SK-N-SH (cell line): ENCODE measurements around the gene SEMA4D. TPM values are rescaled to one million over a fixed set of nuclear protein-coding genes. Genes with fewer than 3 reads are reported as not detected.

Experiments
- CTCF ChIA-PET: fragments of 300-600, 350-600 bp; formaldehyde crosslinking; extraction: SDS; loops from one replicate; lab custom pipeline; 2021; lab: Yijun Ruan, JAX
- POLR2A ChIA-PET: fragments of 350-600 bp; sonication (Branson Sonifier 250); formaldehyde crosslinking; extraction: SDS; loops from one replicate; lab custom pipeline; 2020; ENCODE audit warnings: antibody characterized with exemption, inconsistent platforms; lab: Yijun Ruan, JAX
- DNase-seq: peaks from one replicate; pipeline ENCODE4 v3.0.0; 2012
- H2AFZ ChIP-seq: fragments of 200-600 bp; sonication (generic); 2 replicates; pipeline ENCODE4 v1.8.1; 2016; ENCODE audit warnings: antibody characterized with exemption, mild to moderate bottlenecking, low read depth
- H3F3A ChIP-seq: fragments of 200-600 bp; sonication (generic); replicated peaks from 2 replicates; pipeline ENCODE3; 2016; ENCODE audit warnings: antibody characterized with exemption, mild to moderate bottlenecking; ENCODE audit not compliant: insufficient read depth
- H3K27ac ChIP-seq, 2 experiments: fragments of 200-500 bp in 1 of 2; fragments of 200-600 bp in 1 of 2; sonication (Bioruptor generic) in 1 of 2; sonication (generic), shearing (Covaris generic) in 1 of 2; 2 replicates each; pipeline versions ENCODE4 v1.5.1 to v1.6.1; 2014 to 2016; ENCODE audit warnings: low read depth in 2 of 2, inconsistent platforms in 1 of 2, low read length in 1 of 2, mild to moderate bottlenecking in 1 of 2, mixed read lengths in 1 of 2
- H3K27me3 ChIP-seq: fragments of 200-600 bp; sonication (generic), shearing (Covaris generic); 2 replicates; pipeline ENCODE4 v1.6.1; 2016; ENCODE audit warnings: mixed run types; ENCODE audit not compliant: insufficient read depth
- H3K36me3 ChIP-seq, 2 experiments: fragments of 200-500 bp in 1 of 2; fragments of 200-600 bp in 1 of 2; sonication (Bioruptor generic) in 1 of 2; sonication (generic) in 1 of 2; replicated peaks in 1 of 2; 2 replicates each; pipeline versions ENCODE3 to v1.5.1; 2014 to 2016; ENCODE audit warnings: low read length in 1 of 2, mild to moderate bottlenecking in 1 of 2; ENCODE audit not compliant: insufficient read depth in 2 of 2, control insufficient read depth in 1 of 2
- H3K4me1 ChIP-seq, 2 experiments: fragments of 200-500 bp in 1 of 2; fragments of 200-600 bp in 1 of 2; sonication (Bioruptor generic) in 1 of 2; sonication (generic), shearing (Covaris generic) in 1 of 2; 2 replicates each; pipeline versions ENCODE4 v1.5.1 to v1.6.1; 2014 to 2016; ENCODE audit warnings: low read depth in 1 of 2, low read length in 1 of 2, mixed run types in 1 of 2; ENCODE audit not compliant: insufficient read depth in 2 of 2, control insufficient read depth in 1 of 2
- H3K4me2 ChIP-seq: fragments of 200-600 bp; sonication (generic), shearing (Covaris generic); 2 replicates; pipeline ENCODE4 v1.6.1; 2017; ENCODE audit warnings: mixed run types
- H3K4me3 ChIP-seq, 2 experiments: fragments of 200-500 bp in 1 of 2; fragments of 200-600 bp in 1 of 2; sonication (Bioruptor generic) in 1 of 2; sonication (generic), shearing (Covaris generic) in 1 of 2; 2 replicates each; pipeline versions ENCODE4 v1.5.1 to v1.8.1; 2014 to 2016; ENCODE audit warnings: low read depth in 2 of 2, inconsistent platforms in 1 of 2, low read length in 1 of 2, mild to moderate bottlenecking in 1 of 2, mixed read lengths in 1 of 2, moderate library complexity in 1 of 2
- H3K79me2 ChIP-seq: fragments of 200-600 bp; sonication (generic); 2 replicates; pipeline ENCODE4 v1.8.1; 2017; ENCODE audit warnings: mild to moderate bottlenecking; ENCODE audit not compliant: insufficient read depth
- H3K9ac ChIP-seq: fragments of 200-600 bp; sonication (generic); 2 replicates; pipeline ENCODE4 v1.6.1; 2017; ENCODE audit warnings: mixed run types
- H3K9me2 ChIP-seq: fragments of 200-600 bp; sonication (generic); 2 replicates; pipeline ENCODE4 v1.6.1; 2017; ENCODE audit warnings: mixed run types
- H3K9me3 ChIP-seq: fragments of 200-600 bp; sonication (generic); 2 replicates; pipeline ENCODE4 v1.6.1; 2017; ENCODE audit warnings: mixed run types, mild to moderate bottlenecking, moderate library complexity
- H4K20me1 ChIP-seq: fragments of 200-600 bp; sonication (generic); 2 replicates; pipeline ENCODE4 v1.6.1; 2017; ENCODE audit warnings: mild to moderate bottlenecking, mixed run types; ENCODE audit not compliant: insufficient read depth
- EZH2phosphoT487 ChIP-seq: fragments of 200-600 bp; sonication (generic); IDR thresholded peaks from 2 replicates; pipeline ENCODE4 v1.6.1; 2017; ENCODE audit warnings: low read depth, mixed run types, mild to moderate bottlenecking, antibody characterized with exemption, moderate library complexity, borderline replicate concordance
- FOSL2 ChIP-seq: IDR thresholded peaks from 2 replicates; pipeline ENCODE4 v1.4.0; 2012; ENCODE audit warnings: low read depth, mild to moderate bottlenecking, moderate library complexity, borderline replicate concordance
- GABPA ChIP-seq: IDR thresholded peaks from 2 replicates; pipeline ENCODE4 v1.4.0; 2012; ENCODE audit warnings: low read depth, mild to moderate bottlenecking
- MAX ChIP-seq: IDR thresholded peaks from 2 replicates; pipeline ENCODE4 v1.4.0; 2012; ENCODE audit warnings: low read depth
- MEF2A ChIP-seq: IDR thresholded peaks from 2 replicates; pipeline ENCODE4 v1.4.0; 2012; ENCODE audit warnings: low read depth, borderline replicate concordance
- MXI1 ChIP-seq: IDR thresholded peaks from 2 replicates; pipeline ENCODE4 v1.6.1; 2012; ENCODE audit warnings: mild to moderate bottlenecking, low read depth, low read length, improper control_type of control experiment
- NRF1 ChIP-seq: IDR thresholded peaks from 2 replicates; pipeline ENCODE4 v1.6.1; 2012; ENCODE audit warnings: low read depth, mild to moderate bottlenecking, low read length
- PBX3 ChIP-seq: IDR thresholded peaks from 2 replicates; pipeline ENCODE4; 2012
- RAD21 ChIP-seq: IDR thresholded peaks from 2 replicates; pipeline ENCODE4 v1.6.1; 2012; ENCODE audit warnings: mild to moderate bottlenecking, low read length
- RFX5 ChIP-seq: IDR thresholded peaks from 2 replicates; pipeline ENCODE4 v1.6.1; 2012; ENCODE audit warnings: mild to moderate bottlenecking, improper control_type of control experiment, low read length
- RXRA ChIP-seq: IDR thresholded peaks from 2 replicates; pipeline ENCODE4 v1.4.0; 2012; ENCODE audit warnings: low read depth, mild to moderate bottlenecking, borderline replicate concordance
- SIN3A ChIP-seq: IDR thresholded peaks from 2 replicates; pipeline ENCODE4 v1.6.1; 2012; ENCODE audit warnings: low read depth, mild to moderate bottlenecking, low read length, moderate library complexity, borderline replicate concordance
- TAF1 ChIP-seq: IDR thresholded peaks from 2 replicates; pipeline ENCODE4 v1.6.1; 2012; ENCODE audit warnings: low read depth, mild to moderate bottlenecking, low read length, moderate library complexity, borderline replicate concordance
- TEAD4 ChIP-seq: IDR thresholded peaks from 2 replicates; pipeline ENCODE4 v1.4.0; 2012; ENCODE audit warnings: mild to moderate bottlenecking, borderline replicate concordance; ENCODE audit not compliant: insufficient read depth
- USF1 ChIP-seq: IDR thresholded peaks from 2 replicates; pipeline ENCODE4 v1.4.0; 2012; ENCODE audit warnings: low read depth, borderline replicate concordance
- YY1 ChIP-seq: IDR thresholded peaks from 2 replicates; pipeline ENCODE4 v1.4.0; 2012; ENCODE audit warnings: low read depth, mild to moderate bottlenecking
- WGBS: methylation state at CpG from one replicate; pipeline ENCODE4 v1.1.6; 2017; ENCODE audit warnings: low lambda C conversion rate; 5-methylcytosine and 5-hydroxymethylcytosine counted together
- polyA plus RNA-seq, 3 experiments: library from polyadenylated mRNA; depleted of rRNA; stranded (reverse); fragments of >200 nt; gene quantifications; 2 replicates each; pipeline ENCODE4 v1.2.3, GENCODE V29; 2012
- TF ChIP-seq, protein P1 (sequence below): fragments of 200-600 bp; sonication (generic); IDR thresholded peaks from 2 replicates; pipeline ENCODE4 v1.6.1; 2017; ENCODE audit warnings: antibody characterized with exemption, mild to moderate bottlenecking, moderate library complexity
- TF ChIP-seq, protein P2 (sequence below): fragments of 150-350 bp; IDR thresholded peaks from 2 replicates; pipeline ENCODE4 v1.6.1; 2017; ENCODE audit warnings: antibody characterized with exemption, low read length, low read depth, borderline replicate concordance
- TF ChIP-seq, protein P3 (sequence below): fragments of 150-350 bp; IDR thresholded peaks from 2 replicates; pipeline ENCODE4 v1.6.1; 2016; ENCODE audit warnings: mild to moderate bottlenecking, low read depth, low read length

The SEMA4D gene
- polyA plus RNA-seq, 1 of the 3 experiments (the other 2 are of a cell fraction) = 4.8 TPM

- peaks cover 0 to 31% of the 10 kb centered on the region in 2 experiments; a peak in 1 of 4 replicates for H3K4me1 ChIP-seq
- H3K9me3 ChIP-seq = no peaks in the 10 kb centered on the region
- no peak overlapping the region for H3K27ac ChIP-seq
- no peaks in the 10 kb centered on the region for H3K9me2 ChIP-seq
- DNase-seq = no peak
- WGBS = 89% methylated on average over 1 of the region's 3 CpGs
- no peak overlapping the region for H3K4me2 ChIP-seq
- H4K20me1 ChIP-seq = no peaks in the 10 kb centered on the region
- no peaks in the 10 kb centered on the region for H3K79me2 ChIP-seq
- H3K9ac ChIP-seq = no peak overlapping the region
- no peaks in the 10 kb centered on the region for H3F3A ChIP-seq
- ChIA-PET CTCF (no interaction called here), POLR2A (no interaction called here)
- H3K27me3 ChIP-seq = no peaks in the 10 kb centered on the region
- no peak overlapping the region for H2AFZ ChIP-seq
- no peaks in the 10 kb centered on the region for H3K36me3 ChIP-seq
- H3K4me3 ChIP-seq = no peak overlapping the region
- TF ChIP-seq USF1 = no peak
- no peak for TF ChIP-seq RFX5
- TF ChIP-seq RXRA = no peak
- TF ChIP-seq YY1 = no peak
- no peak for TF ChIP-seq PBX3
- TF ChIP-seq, protein P1, sequence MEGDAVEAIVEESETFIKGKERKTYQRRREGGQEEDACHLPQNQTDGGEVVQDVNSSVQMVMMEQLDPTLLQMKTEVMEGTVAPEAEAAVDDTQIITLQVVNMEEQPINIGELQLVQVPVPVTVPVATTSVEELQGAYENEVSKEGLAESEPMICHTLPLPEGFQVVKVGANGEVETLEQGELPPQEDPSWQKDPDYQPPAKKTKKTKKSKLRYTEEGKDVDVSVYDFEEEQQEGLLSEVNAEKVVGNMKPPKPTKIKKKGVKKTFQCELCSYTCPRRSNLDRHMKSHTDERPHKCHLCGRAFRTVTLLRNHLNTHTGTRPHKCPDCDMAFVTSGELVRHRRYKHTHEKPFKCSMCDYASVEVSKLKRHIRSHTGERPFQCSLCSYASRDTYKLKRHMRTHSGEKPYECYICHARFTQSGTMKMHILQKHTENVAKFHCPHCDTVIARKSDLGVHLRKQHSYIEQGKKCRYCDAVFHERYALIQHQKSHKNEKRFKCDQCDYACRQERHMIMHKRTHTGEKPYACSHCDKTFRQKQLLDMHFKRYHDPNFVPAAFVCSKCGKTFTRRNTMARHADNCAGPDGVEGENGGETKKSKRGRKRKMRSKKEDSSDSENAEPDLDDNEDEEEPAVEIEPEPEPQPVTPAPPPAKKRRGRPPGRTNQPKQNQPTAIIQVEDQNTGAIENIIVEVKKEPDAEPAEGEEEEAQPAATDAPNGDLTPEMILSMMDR = no peak
- TF ChIP-seq, protein P2, sequence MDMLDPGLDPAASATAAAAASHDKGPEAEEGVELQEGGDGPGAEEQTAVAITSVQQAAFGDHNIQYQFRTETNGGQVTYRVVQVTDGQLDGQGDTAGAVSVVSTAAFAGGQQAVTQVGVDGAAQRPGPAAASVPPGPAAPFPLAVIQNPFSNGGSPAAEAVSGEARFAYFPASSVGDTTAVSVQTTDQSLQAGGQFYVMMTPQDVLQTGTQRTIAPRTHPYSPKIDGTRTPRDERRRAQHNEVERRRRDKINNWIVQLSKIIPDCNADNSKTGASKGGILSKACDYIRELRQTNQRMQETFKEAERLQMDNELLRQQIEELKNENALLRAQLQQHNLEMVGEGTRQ = no peak
- TF ChIP-seq MXI1 = no peak
- no peak for TF ChIP-seq MAX
- TF ChIP-seq TAF1 = no peak
- TF ChIP-seq FOSL2 = no peak
- TF ChIP-seq SIN3A = no peak
- TF ChIP-seq GABPA = no peak
- TF ChIP-seq, protein P3, sequence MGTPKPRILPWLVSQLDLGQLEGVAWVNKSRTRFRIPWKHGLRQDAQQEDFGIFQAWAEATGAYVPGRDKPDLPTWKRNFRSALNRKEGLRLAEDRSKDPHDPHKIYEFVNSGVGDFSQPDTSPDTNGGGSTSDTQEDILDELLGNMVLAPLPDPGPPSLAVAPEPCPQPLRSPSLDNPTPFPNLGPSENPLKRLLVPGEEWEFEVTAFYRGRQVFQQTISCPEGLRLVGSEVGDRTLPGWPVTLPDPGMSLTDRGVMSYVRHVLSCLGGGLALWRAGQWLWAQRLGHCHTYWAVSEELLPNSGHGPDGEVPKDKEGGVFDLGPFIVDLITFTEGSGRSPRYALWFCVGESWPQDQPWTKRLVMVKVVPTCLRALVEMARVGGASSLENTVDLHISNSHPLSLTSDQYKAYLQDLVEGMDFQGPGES = no peak
- TF ChIP-seq NRF1 = no peak
- TF ChIP-seq TEAD4 = no peak
- no peak for TF ChIP-seq EZH2phosphoT487
- TF ChIP-seq MEF2A = no peak
- no peak for TF ChIP-seq RAD21
Observed at GRCh38 chr9:89471390-89471789, 26.5 kb downstream of the SEMA4D start.
